GM13977 (cell line): ENCODE results near the gene PLD2.

ENCODE experiments used
- DNase-seq: peaks from one replicate; pipeline ENCODE4 v3.0.0; 2012; ENCODE audit warnings: low spot score
- CTCF ChIP-seq: IDR thresholded peaks from 2 replicates; pipeline ENCODE4 v1.5.1; 2012; ENCODE audit warnings: mild to moderate bottlenecking, control low read depth; ENCODE audit not compliant: insufficient read depth; ENCODE audit errors: extremely low read depth, missing control alignments
- in situ Hi-C: fragments of 300-500 bp; cut with MboI; formaldehyde crosslinking; loops from one replicate; pipeline ENCODE4 v1.12.0; 2022; ENCODE audit warnings: low sequenced_read_pairs, low pct_unique_long_range_greater_than_20kb, mixed read lengths, inconsistent platforms; ENCODE audit not compliant: unreplicated experiment

PLD2 gene

GRCh38 chr17:4806456-4806776, 536 bp upstream of the PLD2 start:
- DNase-seq: no peak
- TF ChIP-seq CTCF: no peak
- in situ Hi-C loops: no loop called here

GRCh38 chr17:4807605-4808377, 839 bp downstream of the PLD2 start:
- no peak for DNase-seq
- in situ Hi-C loops: no loop called here
- TF ChIP-seq CTCF: no peak

- no peak for DNase-seq
- in situ Hi-C loops: no loop called here
- no peak for TF ChIP-seq CTCF
Observed at GRCh38 chr17:4808378-4808767, 1.4 kb downstream of the PLD2 start.

- no peak for DNase-seq
- no peak for TF ChIP-seq CTCF
- in situ Hi-C loops: no loop called here
Observed at GRCh38 chr17:4810696-4811290, 3.8 kb downstream of the PLD2 start.

GRCh38 chr17:4811471-4811870, 4.5 kb downstream of the PLD2 start:
- in situ Hi-C loops: no loop called here
- no peak for DNase-seq
- no peak for TF ChIP-seq CTCF

- in situ Hi-C loops: no loop called here
- no peak for TF ChIP-seq CTCF
- DNase-seq: no peak
Observed at GRCh38 chr17:4812690-4813089, 5.7 kb downstream of the PLD2 start.
